ENCODE measurements around the gene DES. TPM values are rescaled to one million over a fixed set of nuclear protein-coding genes. Genes with fewer than 3 reads are reported as not detected.

DES gene
- total RNA-seq, 1 donor from 2014 or later: not detected

DNA sequence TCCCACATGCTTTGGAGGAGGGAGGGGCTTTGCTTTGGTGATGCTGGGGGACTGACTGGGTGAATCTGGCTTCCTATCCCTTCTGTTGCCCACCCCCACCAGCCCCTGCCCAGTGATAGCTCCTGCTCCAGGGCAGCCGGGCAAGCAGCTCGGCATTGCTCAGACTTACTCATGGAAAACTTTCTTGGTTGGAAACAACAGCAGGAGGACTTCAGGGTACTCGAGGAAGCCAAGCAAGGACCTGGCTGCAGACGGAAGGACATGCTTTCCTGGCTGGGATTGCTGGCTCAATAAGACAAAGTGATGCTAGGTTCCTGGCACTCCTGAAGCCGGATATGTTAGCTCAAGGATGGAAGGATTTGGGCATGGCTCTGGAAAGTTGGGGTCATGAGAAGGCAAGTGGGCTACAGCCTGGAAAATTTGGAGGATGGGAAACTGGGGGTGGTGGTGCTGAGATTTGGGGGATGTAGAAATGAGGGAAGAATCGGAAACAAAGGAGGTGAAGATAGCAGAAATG, 19.6 kb downstream of the DES start:
- intact Hi-C loops (cut with micrococcal nuclease): no loop called here

DNA sequence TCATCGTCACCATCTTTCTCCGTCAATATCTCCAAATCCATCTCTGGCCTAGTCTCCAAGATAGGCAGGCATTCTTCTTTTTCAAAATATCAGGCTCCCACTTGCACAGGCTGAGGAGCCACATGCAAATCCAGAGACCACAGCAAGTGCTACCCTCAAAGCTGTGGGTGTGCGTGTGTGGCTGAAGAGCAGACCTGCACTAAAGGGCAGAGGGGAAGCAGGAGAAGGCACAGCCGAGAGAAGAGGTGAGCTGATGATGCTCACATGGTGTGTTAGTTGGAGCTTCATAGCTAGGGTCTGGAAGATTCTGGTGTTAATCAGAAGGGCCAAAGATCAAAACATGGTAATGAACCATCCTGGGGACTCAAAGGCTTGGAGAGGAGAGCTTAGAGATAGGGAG, 20.3 kb downstream of the DES start:
- intact Hi-C loops (cut with micrococcal nuclease): no loop called here

DNA sequence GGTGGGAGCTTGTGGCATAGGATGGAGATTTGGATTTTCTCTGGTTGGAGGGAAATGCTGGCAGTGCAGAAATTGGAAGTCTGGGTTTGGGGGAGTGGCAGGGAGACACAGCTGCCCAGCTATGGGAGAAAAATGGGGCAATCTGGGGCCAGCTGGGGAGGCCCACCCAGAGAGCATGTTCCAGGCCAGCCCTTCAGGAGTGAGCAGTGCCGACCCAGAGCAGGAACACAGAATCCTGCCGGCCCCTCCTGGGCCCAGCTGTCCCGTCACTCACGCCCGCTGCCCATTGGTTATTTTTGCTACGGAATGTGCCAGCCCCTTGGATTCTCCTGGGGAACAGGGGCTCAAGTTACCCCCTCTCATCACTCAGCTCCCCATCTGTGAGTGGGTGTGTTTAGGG, 21.3 kb downstream of the DES start:
- intact Hi-C loops (cut with micrococcal nuclease): no loop called here

DNA sequence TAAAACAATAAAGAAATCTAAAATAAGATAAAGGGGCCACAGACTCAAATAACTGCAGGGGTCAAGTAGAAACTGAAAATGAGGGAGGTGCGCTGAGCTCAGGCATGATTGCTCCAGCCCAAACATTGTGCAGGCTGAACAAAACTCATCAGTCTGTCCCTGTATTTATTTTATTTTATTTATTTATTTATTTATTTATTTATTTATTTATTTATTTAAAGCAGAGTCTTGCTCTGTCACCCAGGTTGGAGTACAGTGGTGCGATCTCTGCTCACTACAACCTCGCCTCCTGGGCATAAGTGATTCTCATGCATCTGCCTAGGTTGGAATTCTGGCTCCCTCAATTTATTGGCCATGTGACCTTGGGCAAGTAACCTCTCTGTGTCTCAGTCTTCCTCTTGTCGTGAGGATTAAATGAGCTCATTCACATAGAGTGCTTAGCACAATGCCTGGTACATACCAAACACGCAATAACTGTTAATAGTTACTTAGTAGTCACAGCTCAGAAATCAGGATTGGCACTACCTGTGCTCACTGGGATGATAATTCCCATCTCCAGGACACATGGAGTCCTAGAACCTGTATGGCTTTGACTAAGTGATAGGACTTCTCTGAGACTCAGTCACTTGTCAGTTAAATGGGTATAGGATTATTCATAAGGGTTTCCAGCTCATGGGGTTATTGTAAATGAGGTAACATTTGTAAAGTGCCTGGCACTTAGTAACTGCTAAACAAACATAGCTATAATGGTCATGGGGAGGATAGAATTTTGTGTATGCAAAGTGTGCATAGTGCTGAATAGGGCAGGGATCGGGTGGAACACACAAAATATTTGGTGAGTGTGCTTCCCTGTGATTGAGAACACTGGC, 22.4 kb downstream of the DES start:
- intact Hi-C loops (cut with micrococcal nuclease): loop anchor here (2.0 kb wide), 1 partner anchor 58 kb away; the partner anchor contains the start of gene GMPPA

DNA sequence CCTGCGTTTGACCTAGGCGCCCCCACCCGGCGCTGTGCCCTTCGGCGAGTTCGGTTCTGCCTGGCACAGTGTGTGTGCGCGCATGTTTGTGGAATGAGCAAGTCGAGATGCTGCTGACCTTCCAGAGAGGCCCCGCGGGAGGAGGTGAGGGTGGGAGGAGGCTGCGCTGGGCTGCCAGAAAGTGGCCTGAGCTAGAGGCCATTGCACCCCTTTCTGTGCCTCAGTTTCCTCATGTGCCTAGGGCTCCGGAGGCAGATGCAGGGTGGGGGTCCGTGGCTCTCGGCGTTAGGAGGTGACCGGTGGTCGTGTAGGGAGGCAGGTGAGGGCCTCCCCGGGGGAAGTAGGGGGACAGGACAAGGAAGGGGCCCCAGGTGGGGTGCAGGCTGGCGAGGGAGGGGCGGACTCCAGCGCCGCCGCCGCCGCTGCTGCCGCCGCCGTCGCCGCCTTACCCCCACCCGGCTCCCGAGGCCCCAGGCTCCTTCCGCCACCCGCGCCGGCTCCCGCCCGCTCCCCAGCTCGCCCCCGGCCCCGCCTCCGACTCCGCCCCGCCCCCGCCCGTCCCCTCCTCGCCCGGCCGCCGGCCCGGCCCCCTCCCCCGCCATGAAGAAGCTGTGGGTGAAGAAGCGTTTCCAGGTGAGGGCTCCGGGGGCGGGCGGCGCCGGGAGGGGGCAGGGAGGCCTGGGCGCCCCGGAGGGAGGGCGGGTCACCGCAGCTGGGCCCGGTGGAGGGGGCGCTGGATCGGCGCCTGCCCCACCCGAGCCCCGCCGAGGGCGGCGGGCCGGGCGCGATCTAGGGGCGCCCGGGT, 23.5 kb downstream of the DES start:
- intact Hi-C loops (cut with micrococcal nuclease): loop anchor here (2.0 kb wide), 1 partner anchor 57 kb away; the partner anchor contains the start of gene GMPPA

DNA sequence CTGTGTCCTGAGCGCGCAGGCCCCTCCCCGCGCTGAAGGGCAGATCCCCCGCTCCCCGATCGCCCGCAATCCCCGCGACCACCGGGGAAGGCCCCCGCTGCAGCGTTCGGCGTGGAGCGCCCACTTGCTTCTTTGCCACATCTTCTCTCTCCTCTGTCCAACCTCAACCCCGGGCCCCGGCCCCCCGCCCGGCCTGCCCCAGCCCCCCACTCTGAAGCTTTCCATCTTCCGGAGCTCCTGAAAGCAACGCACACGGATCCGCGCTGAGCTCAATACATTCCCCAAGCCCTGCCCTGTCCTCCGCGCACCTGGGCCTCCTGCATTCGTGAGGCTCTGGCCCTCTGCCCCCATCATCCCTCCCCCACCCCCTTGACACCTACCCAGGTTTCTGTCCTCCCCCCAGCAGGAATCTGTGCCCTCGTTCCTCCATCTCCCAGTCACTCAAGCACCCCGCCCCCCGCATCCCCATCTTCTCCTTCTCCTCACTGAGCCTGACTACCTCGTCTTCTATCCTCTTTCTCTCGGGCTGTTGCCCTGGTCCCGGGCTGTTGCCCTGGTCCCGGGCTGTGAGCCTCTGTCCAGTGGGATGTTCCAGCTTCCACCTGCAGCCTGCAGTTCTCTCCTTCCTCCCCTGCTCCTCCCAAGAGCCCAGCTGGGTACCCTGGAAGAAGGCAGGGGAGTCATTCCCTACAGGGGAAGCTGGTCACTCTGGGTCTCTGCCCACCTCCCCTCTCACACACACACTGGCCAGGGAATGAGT, 24.3 kb downstream of the DES start:
- intact Hi-C loops (cut with micrococcal nuclease): no loop called here

DNA sequence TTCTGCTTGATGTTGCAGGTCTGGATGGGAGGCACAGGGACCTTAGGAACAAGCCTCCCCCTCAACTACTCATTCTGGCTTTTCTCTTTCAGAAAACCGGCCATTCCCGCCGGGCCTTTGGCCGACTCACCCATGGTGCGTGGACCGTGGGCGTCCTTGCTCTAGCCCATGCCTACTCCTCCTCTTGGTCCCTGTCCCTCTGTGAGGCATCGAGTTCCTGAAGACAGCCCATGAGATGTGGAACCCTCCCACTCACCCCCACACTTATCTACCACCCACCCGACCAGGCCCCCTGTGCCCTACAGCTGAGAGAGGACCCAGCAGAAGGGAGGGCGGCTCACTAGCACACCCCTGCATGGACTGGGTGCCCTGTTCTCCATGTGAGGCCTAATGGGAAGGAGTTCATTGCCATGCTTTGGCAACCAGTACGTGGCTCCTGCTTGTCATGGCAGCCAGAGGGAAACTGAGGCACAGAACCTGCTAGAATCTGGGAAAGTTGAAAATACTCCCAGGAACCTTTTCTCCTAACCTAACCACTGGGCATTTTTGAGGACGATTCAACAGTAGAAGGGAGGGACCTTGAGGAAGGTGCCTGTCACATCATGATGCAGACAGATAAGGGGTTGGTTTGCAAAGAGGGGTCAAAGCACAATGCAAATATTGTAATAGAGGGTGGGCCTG, 25.0 kb downstream of the DES start:
- intact Hi-C loops (cut with micrococcal nuclease): no loop called here

DNA sequence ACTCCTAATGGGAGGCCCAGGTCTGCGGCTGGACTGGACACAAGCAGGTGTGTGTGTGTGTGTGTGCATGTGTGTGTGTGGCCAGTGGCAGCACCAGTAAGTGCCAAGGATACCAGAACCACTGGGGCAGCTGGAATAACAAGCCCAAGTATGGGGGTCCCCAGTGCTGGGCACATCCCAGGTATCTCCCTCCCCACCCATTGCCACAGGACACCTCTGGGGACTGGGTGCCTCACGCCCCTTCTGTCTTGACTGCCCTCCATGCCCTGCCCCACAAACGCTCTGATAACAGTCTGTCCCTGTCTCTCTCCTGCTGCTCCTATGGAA, 25.5 kb downstream of the DES start:
- intact Hi-C loops (cut with micrococcal nuclease): no loop called here

DNA sequence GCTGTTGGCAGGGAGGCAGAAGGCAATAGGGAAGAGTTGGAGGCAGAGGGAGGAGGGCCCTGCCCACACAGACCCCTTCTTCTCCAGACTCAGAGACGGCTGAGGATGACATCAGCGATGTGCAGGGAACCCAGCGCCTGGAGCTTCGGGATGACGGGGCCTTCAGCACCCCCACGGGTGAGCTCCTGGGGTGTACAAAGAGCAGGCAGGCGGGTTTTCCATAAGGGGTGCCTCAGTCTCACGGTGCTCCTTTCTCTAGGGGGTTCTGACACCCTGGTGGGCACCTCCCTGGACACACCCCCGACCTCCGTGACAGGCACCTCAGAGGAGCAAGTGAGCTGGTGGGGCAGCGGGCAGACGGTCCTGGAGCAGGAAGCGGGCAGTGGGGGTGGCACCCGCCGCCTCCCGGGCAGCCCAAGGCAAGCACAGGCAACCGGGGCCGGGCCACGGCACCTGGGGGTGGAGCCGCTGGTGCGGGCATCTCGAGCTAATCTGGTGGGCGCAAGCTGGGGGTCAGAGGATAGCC, 26.5 kb downstream of the DES start:
- intact Hi-C loops (cut with micrococcal nuclease): no loop called here

DNA sequence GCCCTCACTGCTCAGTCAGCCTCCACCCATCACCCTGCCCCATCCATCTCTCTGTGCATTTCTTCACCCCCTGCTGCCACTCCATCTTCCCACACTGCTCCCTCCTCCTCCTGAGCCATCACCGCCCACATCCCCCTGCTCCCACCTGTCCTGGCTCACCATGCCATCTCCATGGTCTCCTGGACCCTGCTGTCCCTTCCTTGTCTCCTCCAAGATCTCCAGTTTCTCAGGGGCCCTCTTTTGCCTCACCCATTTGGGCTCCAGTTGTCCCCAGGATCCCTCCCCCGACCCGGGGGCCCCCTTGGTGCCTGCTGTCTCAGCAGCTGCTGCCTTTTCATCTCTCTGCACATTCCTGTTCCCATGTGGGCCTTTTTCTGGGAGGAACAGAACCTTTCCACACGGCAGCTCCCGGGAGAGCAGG, 27.1 kb downstream of the DES start:
- intact Hi-C loops (cut with micrococcal nuclease): no loop called here

DNA sequence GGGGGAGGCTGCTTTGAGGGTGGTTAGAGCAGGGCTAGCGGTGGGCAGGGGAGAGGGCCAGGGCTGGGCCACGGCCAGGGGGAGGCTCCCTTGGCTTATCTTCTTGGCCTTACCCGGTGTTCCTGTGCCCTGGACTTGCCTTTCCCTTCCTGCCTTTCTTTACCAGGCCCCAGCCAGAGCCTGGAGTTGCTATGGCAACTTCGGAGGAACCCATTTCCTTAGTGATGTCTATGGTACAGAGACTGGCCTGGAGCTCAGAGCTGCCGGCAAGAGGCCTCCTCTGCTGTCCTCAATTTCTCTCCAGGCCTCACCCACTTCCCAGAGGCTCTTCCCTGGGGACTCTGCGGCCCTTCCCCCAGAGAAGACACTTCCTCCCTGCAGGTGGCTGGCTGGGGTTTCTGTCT, 27.9 kb downstream of the DES start:
- intact Hi-C loops (cut with micrococcal nuclease): no loop called here

DNA sequence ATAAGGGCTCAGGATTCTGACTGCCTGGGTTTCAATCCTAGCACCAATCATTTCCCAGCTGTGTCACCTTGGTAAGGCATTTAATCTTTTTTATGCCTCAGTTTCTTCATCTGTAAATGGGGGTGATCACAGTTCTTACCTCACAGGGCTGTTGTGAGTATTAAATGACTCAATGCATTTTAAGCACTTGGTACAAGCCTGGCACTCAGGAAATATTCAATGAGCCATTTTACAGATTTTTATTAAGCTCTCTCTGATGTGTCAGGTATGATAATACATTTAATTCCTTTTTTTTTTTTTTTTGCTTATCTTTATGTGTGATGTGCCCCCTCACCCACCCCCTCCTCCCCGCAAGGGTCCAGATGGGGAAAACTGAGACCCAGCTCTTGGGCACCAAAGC, 28.5 kb downstream of the DES start:
- intact Hi-C loops (cut with micrococcal nuclease): no loop called here

DNA sequence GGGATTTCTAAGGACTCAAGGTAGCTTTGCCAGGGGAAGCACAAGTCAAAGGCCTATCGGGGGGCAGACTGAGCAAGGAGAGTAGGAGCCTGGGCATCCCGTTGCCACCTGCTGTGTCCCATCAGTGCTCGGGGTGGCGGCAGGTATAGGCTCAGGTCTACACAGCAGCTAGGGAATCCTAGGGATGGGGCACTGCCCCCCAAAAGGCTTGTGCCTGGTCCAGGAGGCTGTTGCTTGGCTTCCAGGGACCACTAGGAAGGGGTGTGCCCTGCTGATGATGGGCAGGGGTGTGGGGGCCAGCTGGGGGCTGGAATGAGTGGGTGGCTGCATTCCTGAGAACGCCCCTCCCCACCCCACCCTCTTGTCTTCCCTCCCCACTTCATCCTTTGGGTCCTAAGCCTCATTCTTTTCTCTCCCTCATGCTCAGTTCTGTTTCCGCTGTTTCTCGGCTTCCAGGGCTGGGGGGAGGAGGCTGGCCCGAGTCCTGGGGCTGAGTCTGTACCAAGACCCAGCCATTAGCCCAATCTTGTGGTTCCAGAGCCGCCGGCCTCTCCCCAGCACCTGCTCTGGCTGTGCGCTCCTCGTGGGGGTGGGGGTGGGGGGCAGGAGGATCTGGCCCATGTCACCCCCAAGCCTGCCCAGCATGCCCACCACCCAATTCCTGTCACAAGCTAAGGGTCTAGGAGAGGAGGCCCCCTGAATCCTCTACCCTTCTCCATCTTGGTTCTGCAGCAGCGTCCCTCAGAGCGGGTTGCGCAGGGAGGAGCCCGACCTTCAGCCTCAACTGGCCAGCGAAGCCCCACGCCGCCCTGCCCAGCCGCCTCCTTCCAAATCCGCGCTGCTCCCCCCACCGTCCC, 29.3 kb downstream of the DES start:
- intact Hi-C loops (cut with micrococcal nuclease): no loop called here

DNA sequence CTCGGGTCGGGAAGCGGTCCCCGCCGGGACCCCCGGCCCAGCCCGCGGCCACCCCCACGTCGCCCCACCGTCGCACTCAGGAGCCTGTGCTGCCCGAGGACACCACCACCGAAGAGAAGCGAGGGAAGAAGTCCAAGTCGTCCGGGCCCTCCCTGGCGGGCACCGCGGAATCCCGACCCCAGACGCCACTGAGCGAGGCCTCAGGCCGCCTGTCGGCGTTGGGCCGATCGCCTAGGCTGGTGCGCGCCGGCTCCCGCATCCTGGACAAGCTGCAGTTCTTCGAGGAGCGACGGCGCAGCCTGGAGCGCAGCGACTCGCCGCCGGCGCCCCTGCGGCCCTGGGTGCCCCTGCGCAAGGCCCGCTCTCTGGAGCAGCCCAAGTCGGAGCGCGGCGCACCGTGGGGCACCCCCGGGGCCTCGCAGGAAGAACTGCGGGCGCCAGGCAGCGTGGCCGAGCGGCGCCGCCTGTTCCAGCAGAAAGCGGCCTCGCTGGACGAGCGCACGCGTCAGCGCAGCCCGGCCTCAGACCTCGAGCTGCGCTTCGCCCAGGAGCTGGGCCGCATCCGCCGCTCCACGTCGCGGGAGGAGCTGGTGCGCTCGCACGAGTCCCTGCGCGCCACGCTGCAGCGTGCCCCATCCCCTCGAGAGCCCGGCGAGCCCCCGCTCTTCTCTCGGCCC, 30.1 kb downstream of the DES start:
- intact Hi-C loops (cut with micrococcal nuclease): no loop called here

DNA sequence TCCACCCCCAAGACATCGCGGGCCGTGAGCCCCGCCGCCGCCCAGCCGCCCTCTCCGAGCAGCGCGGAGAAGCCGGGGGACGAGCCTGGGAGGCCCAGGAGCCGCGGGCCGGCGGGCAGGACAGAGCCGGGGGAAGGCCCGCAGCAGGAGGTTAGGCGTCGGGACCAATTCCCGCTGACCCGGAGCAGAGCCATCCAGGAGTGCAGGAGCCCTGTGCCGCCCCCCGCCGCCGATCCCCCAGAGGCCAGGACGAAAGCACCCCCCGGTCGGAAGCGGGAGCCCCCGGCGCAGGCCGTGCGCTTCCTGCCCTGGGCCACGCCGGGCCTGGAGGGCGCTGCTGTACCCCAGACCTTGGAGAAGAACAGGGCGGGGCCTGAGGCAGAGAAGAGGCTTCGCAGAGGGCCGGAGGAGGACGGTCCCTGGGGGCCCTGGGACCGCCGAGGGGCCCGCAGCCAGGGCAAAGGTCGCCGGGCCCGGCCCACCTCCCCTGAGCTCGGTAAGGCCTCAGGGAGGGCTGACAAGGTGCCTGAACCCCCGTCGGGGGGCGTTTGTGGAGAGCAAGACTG, 30.7 kb downstream of the DES start:
- intact Hi-C loops (cut with micrococcal nuclease): no loop called here

DNA sequence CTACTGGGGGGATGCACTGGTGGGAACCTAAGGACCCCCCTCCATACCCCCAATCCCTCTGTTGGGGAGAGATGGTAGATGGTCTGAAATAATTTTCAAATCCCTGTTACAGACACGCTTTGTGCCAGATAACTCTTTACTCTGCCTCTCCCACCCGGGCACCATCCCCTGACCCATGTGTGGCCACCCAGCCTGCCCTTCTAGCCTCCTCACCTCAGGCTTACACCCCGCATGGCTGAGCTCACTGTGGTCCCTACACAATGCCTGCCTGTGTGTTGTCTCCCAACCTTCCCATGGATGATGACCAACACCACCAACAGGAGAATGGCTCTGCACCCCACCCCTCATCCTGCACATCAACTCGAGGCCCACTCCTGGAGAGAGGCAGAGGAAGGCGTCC, 31.4 kb downstream of the DES start:
- intact Hi-C loops (cut with micrococcal nuclease): no loop called here

DNA sequence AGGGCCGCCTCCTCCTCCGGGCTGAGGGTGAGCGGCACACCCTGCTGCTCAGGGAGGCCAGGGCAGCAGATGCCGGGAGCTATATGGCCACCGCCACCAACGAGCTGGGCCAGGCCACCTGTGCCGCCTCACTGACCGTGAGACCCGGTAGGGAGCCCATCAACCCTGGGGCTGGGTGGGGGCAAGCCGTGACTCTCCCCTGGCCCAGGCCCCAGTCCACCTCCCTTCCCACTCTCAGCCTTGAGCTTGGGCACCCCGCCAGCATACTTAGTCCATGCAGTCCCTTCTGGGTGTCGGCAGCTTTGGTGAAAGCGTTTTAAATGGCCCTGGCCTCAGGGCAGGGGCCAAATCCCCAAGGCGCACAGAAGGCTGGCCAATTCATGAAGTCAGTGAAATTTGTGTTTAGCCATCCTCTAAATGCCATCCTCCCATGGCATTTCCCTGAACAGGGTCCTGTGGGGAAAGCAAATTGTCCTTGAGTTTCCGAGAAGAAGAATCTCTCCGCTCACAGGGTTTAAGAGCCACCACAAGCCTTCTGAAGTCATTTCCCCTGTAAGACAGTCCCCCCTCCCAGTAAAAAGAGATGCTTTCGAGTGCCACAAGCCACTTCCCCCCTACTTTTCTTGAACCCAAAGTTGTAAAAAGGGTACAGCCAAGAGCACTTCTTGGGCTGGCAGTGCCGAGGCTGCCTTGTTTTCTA, 33.6 kb downstream of the DES start:
- intact Hi-C loops (cut with micrococcal nuclease): no loop called here

Data from T-helper 1 cell treated with Interleukin-12 subunit alpha and Interleukin-12 subunit beta and Interleukin-4 antibody, amounts not matched to agents 30 ng/mL and 1 ng/mL, for 36 hours (primary cell).